MG63 (cell line): ENCODE results near the gene ATF7. TPM values are rescaled to one million over a fixed set of nuclear protein-coding genes. Genes with fewer than 3 reads are reported as not detected.
A peak's percentile ranks its signal among the peaks of the same experiment; 100 is the strongest.

ENCODE experiments used
- DNase-seq: peaks from one replicate; pipeline ENCODE4 v3.0.0-alpha.2; 2020
- H3K27me3 ChIP-seq: fragments of 250-450 bp; sonication (Bioruptor Pico); 2 replicates; pipeline ENCODE4 v1.5.1; 2020; ENCODE audit warnings: mild to moderate bottlenecking, moderate library complexity
- H3K36me3 ChIP-seq: fragments of 250-450 bp; sonication (Bioruptor Pico); 2 replicates; pipeline ENCODE4 v1.5.1; 2020; ENCODE audit warnings: mild to moderate bottlenecking, moderate library complexity
- H3K4me3 ChIP-seq: fragments of 250-450 bp; sonication (Bioruptor Pico); 2 replicates; pipeline ENCODE4 v1.5.1; 2020; ENCODE audit warnings: mild to moderate bottlenecking, moderate library complexity
- H3K9me3 ChIP-seq: fragments of 250-450 bp; sonication (Bioruptor Pico); 2 replicates; pipeline ENCODE4 v1.5.1; 2020; ENCODE audit warnings: mild to moderate bottlenecking, moderate library complexity
- total RNA-seq: library from RNA; depleted of rRNA; stranded (reverse); fragments of >200 nt; shearing (Covaris generic); gene quantifications from 2 replicates; pipeline ENCODE4 v1.2.3, GENCODE V29; 2014; ENCODE audit warnings: low replicate concordance

ATF7 gene
- total RNA-seq, 1 experiment from 2014 or later = 5.7 TPM

DNA sequence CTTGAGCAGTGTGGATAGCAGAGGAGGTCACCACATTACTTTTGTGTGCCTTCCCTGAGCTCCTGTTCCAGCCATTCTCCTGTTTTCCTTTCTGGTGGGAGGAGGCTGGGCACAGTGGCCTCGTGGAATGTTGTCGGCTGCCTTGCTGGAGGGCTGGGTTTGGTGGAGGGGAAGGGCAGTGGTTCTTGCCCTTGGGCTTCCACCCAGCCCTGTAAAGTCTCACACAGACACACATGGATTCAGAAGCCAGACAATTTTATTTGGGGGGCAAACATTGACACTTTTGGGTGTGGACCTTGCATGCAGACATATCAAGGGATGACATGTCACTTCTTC, 119.8 kb downstream of the ATF7 start:
- Histone ChIP-seq H3K4me3 (no peak overlapping the region), H3K36me3 (peaks cover 60% of the 10 kb centered on the region), H3K9me3 (no peaks in the 10 kb centered on the region), H3K27me3 (no peaks in the 10 kb centered on the region)
- no peak for DNase-seq

- no peak overlapping the region for H3K4me3 ChIP-seq
- no peaks in the 10 kb centered on the region for H3K9me3 ChIP-seq
- no peaks in the 10 kb centered on the region for H3K27me3 ChIP-seq
- peak; percentile 73 for DNase-seq
- H3K36me3 ChIP-seq = peaks cover 56% of the 10 kb centered on the region
Observed at GRCh38 chr12:53505555-53506449, 120.4 kb downstream of the ATF7 start.

DNA sequence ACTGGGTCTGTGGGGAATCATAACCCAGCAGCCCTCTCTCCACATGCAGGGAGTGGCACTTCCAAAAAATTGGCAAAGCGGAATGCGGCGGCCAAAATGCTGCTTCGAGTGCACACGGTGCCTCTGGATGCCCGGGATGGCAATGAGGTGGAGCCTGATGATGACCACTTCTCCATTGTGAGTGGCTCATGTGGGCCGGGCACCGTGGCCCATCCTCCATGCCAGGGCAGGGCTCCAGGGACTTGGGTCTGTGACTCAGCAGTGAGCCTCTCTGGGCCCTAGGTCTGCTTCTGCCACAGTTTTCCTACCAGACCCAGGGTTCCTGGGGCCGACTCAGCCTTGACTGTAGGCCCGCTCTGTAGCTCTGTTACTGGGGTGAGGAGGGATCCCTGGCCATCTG, 121.1 kb downstream of the ATF7 start:
- H3K4me3 ChIP-seq = no peak overlapping the region
- no peaks in the 10 kb centered on the region for H3K9me3 ChIP-seq
- H3K27me3 ChIP-seq = no peaks in the 10 kb centered on the region
- peaks cover 52% of the 10 kb centered on the region for H3K36me3 ChIP-seq
- peak; percentile 88 for DNase-seq

DNA sequence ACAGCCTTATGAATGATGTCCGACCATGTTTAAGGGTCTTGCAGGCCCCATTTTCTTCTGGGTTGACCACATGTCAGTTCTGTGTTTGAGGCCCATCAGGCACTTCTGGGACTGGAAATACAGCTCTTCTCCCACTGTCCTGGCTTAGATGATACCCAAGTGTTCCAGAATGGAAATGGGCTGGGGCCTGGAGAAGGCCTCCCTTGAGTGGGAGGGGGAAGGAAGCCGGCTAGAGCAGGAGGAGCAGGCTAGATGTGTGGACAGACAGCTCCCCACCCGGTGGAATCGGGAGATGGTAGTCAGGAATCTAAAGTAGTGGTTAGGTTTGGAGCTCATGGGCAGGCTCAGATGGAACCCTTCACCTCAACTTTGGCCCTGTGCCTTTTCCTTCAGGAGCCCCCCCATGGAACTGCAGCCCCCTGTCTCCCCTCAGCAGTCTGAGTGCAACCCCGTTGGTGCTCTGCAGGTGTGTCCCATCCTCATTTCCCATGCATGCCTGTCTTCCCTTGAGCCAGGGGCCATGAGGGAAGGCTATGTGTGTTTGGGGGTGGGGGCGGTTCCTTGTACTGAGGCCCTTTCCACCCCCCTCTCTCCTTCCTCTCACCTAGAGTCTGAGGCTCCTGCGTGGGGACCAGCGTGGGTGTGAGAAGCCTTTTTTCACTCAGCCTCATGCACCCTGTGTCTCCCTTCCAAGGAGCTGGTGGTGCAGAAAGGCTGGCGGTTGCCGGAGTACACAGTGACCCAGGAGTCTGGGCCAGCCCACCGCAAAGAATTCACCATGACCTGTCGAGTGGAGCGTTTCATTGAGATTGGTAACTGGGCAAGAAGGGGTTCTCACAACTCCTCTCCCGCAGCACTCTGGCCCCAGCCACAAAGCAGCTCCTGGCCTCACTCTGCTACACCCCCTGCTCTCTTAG, 121.9 kb downstream of the ATF7 start:
- H3K4me3 ChIP-seq = no peak overlapping the region
- no peaks in the 10 kb centered on the region for H3K27me3 ChIP-seq
- DNase-seq = no peak
- H3K36me3 ChIP-seq = peaks cover 52% of the 10 kb centered on the region
- H3K9me3 ChIP-seq = no peaks in the 10 kb centered on the region

DNA sequence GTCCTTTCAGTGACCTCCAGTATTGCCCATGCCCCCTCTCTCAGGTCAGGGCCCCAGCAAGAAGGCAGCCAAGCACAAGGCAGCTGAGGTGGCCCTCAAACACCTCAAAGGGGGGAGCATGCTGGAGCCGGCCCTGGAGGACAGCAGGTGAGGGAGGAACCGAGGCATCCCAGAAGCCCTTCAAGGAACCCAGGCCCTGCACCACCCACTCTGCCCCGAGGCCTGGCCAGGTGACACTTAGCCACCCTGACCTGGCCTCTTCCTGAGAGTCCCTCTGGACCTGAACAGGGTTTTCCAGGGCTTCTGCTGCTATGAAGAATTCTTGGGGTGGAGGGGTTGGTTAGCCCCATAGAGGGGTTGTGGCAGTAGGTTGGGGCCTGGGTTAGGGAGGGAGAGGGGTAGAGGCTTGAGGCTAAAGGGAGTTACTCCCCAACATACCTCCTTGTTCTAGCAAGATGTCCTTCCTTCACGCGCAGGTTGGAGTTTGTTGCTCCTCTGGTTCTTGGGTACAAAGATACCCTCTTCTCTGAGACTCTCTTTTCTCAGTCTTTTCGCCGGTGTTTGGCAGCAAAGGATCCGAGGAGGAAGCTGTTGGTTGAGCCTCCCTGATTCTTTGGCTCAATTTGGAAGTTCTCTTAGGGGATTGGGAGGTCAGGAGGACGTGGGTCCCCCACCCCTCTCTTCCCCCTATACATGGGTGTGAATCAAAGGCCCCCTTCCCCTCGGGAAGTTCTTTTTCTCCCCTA, 123.0 kb downstream of the ATF7 start:
- Histone ChIP-seq H3K9me3 (no peaks in the 10 kb centered on the region), H3K27me3 (no peaks in the 10 kb centered on the region), H3K4me3 (no peak overlapping the region), H3K36me3 (peaks cover 50% of the 10 kb centered on the region)
- DNase-seq = no peak

GRCh38 chr12:53502331-53502730, 123.9 kb downstream of the ATF7 start:
- Histone ChIP-seq H3K9me3 (no peaks in the 10 kb centered on the region), H3K36me3 (peaks cover 44% of the 10 kb centered on the region), H3K4me3 (peak overlapping the region; percentile 77), H3K27me3 (no peaks in the 10 kb centered on the region)
- DNase-seq = peak; percentile 74

DNA sequence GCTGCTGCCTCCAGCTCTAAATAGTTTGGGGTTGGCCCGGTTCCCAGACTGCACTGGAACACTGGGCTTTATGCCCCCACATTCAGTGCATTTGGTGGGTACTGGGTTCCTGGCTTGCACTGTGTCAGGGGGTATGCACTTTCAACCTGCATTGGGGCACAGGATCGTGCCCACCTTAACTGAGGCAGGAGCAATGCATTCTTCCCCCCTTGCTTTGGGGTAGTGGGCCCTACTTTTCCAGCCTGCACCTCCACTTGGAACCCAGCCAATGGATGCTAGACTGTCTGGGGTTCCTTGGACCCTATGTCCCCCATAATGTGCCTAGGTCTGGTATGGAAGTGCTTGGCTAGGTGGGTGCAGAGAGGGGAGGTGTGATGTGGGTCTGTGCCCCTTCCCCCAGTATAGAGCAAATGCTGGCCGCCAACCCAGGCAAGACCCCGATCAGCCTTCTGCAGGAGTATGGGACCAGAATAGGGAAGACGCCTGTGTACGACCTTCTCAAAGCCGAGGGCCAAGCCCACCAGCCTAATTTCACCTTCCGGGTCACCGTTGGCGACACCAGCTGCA, 124.5 kb downstream of the ATF7 start:
- Histone ChIP-seq H3K4me3 (peak overlapping the region; percentile 77), H3K36me3 (peaks cover 38% of the 10 kb centered on the region), H3K27me3 (no peaks in the 10 kb centered on the region), H3K9me3 (no peaks in the 10 kb centered on the region)
- no peak for DNase-seq

GRCh38 chr12:53500776-53501614, 125.2 kb downstream of the ATF7 start, which contains the start of gene TARBP2:
TSS of gene TARBP2 (plus strand) at chr12:53501283. CDS start at chr12:53501409, 126 bp downstream.
- Histone ChIP-seq H3K36me3 (peaks cover 31% of the 10 kb centered on the region), H3K4me3 (peak within 1 kb of the TSS; percentile 77), H3K27me3 (no peaks in the 10 kb centered on the region), H3K9me3 (no peaks in the 10 kb centered on the region)
- peak; percentile 98 for DNase-seq

GRCh38 chr12:53500142-53500775, 125.9 kb downstream of the ATF7 start:
- Histone ChIP-seq H3K9me3 (no peaks in the 10 kb centered on the region), H3K4me3 (peak overlapping the region; percentile 77), H3K36me3 (peaks cover 24% of the 10 kb centered on the region), H3K27me3 (no peaks in the 10 kb centered on the region)
- no peak for DNase-seq

- no peaks in the 10 kb centered on the region for H3K27me3 ChIP-seq
- peaks cover 16% of the 10 kb centered on the region; the same call in 1 of the 2 replicates for H3K36me3 ChIP-seq
- no peaks in the 10 kb centered on the region for H3K9me3 ChIP-seq
- peak; percentile 74 for DNase-seq
- H3K4me3 ChIP-seq = peak within 1 kb of the TSS; percentile 77
Observed at GRCh38 chr12:53499266-53500141, 126.7 kb downstream of the ATF7 start, which contains the start of gene MAP3K12. TSS of gene MAP3K12 (minus strand) at chr12:53499458. CDS start at chr12:53487391, 12,067 bp downstream.

DNA sequence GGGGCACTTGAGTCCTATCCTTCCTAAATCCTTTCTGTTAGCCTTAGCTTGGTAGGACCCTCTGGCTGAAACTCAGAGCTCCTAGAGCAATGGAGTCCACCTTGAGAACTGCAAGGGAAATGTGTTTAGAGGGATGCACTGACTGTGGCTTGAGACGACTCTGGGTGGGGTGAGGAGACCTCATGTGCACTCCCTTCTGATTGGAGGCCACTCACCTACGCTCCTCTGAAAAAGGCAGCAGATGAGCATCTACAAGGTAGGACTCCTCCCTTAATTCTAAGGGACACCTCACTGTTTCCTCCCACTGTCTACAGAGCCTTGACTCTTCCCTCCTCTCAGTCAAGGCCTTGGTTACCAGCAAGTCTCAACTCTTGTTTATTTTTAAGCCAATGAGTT, 127.9 kb downstream of the ATF7 start:
- Histone ChIP-seq H3K9me3 (no peaks in the 10 kb centered on the region), H3K27me3 (no peaks in the 10 kb centered on the region), H3K36me3 (peaks cover 3% of the 10 kb centered on the region; the same call in 1 of the 2 replicates), H3K4me3 (peak overlapping the region; percentile 77)
- no peak for DNase-seq

DNA sequence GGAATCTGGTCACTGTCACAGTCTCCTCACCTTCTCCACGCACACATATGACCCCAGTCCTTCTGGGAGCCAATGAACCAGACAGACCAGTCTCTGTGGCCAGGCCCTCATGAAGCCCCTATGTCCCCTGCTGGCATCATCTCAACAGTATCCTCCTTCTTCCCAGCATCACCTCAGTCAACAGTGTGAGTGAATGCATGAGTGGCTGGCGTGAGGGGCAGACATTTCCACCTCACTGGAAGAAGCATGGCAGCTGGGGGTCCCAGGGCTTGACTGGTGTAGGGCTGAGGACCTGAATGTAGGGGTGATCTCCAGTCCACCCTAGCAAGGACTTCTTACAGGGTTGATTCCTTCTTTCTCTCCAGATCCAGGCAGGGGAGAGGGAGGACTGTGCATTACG, 128.7 kb downstream of the ATF7 start:
- H3K27me3 ChIP-seq = no peaks in the 10 kb centered on the region
- H3K9me3 ChIP-seq = no peaks in the 10 kb centered on the region
- H3K4me3 ChIP-seq = no peak overlapping the region
- DNase-seq = no peak
- H3K36me3 ChIP-seq = no peaks in the 10 kb centered on the region

DNA sequence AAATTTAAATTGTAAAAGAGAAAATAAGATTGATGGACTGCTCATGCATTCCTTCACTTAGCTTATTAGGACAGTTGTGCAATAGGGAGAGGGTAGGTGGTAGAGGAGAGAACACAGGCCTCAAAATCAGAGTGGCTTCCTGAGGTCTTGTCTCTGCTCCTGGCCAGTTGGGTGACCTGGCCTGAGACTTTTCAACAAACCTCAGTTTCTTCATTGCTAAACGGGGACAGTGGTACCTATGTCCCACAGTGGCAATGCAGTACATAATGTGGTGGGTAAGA, 129.5 kb downstream of the ATF7 start:
- no peaks in the 10 kb centered on the region for H3K9me3 ChIP-seq
- no peaks in the 10 kb centered on the region for H3K36me3 ChIP-seq
- DNase-seq = no peak
- H3K4me3 ChIP-seq = no peak overlapping the region; the same call in 1 of the 2 replicates
- no peaks in the 10 kb centered on the region for H3K27me3 ChIP-seq

- H3K36me3 ChIP-seq = no peaks in the 10 kb centered on the region
- H3K27me3 ChIP-seq = no peaks in the 10 kb centered on the region
- DNase-seq = peak; percentile 62
- H3K9me3 ChIP-seq = no peaks in the 10 kb centered on the region
- H3K4me3 ChIP-seq = no peak overlapping the region; the same call in 1 of the 2 replicates
Observed at GRCh38 chr12:53495903-53496751, 130.1 kb downstream of the ATF7 start.
